OCI-LY7 (cell line): ENCODE results near the gene CST3.

ENCODE experiments used
- CTCF ChIP-seq: fragments of 200-600 bp; sonication (generic); conservative IDR thresholded peaks from 2 replicates; pipeline ENCODE4 v1.5.1; 2014; ENCODE audit warnings: mild to moderate bottlenecking, antibody characterized with exemption, low read length, moderate library complexity, mixed read lengths
- EZH2phosphoT487 ChIP-seq: fragments of 200-600 bp; sonication (generic); IDR thresholded peaks from 2 replicates; pipeline ENCODE4 v1.6.1; 2018; ENCODE audit warnings: low read depth, borderline replicate concordance, mild to moderate bottlenecking, mixed run types, antibody characterized with exemption, low read length, moderate library complexity, mixed read lengths

- TF ChIP-seq CTCF: no peak
- no peak for TF ChIP-seq EZH2phosphoT487
These were observed 24.6 kb upstream of the CST3 start for GRCh38 chr20:23662276-23662870.
